Stimulated activated CD8-positive, alpha-beta memory T cell treated with anti-CD3 and anti-CD28 coated beads, Interleukin-7, amount 100 ng/mL, for 1 hour (primary cell): Measurements from ENCODE around the gene WDR5.

Experiments used
- DNase-seq, 2 donors: peaks; one replicate each; pipeline ENCODE4 v3.0.0-alpha.2; 2020; ENCODE audit warnings: low read depth in 2 of 2

WDR5 gene

DNA sequence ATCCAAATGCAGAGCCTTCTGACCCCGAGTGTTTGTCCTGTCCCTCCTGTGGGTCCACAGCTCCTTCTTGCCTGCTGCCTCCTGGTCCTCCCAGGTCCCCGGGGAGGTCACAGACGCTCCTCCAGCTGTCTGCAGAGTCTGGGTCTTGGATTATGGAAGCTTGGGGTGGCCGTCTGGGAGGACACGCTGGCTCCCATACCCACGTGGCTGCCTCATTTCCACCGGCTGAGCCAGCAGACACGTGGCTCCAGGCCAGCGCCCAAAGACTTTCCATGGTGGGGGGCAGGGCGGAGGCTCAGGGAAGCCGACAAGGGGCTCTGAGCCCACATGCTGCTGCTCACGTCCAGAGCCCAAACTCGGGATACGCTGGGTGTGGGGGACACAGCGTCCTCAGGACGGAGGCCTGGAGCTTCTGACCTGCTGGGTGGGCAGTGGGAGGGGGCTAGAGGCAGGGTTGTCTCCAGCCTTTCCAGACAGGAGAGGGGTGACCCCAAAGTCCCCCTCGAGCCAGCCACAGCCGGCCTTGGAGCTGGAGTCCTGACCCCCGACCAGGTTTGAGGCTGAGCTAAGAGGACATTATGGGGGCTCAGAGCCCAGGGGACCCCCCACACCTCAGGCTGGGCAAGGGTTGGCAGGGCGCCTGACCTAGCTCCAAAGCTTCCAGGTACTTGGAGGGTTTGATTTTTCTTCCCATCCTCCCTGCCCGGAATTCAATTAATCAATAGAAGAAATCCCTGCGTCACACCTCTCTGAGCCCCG, 52.7 kb downstream of the WDR5 start:
- no peak for DNase-seq

DNA sequence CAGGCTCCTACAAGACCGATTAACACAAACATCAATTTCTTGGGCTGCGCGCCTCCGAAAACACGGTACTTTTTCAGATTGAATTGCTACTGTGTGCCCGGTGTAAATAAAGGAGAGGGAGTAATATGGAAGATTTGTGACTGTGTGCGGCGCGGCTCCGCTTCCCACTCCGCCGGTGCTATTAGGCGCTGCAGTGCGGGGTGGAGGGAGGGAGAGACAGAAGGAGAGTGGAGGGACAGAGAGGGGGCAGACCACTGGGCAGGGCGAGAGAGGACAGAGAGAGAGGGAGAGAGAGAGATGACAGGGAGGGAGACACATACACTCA, 53.2 kb downstream of the WDR5 start:
- no peak for DNase-seq

DNA sequence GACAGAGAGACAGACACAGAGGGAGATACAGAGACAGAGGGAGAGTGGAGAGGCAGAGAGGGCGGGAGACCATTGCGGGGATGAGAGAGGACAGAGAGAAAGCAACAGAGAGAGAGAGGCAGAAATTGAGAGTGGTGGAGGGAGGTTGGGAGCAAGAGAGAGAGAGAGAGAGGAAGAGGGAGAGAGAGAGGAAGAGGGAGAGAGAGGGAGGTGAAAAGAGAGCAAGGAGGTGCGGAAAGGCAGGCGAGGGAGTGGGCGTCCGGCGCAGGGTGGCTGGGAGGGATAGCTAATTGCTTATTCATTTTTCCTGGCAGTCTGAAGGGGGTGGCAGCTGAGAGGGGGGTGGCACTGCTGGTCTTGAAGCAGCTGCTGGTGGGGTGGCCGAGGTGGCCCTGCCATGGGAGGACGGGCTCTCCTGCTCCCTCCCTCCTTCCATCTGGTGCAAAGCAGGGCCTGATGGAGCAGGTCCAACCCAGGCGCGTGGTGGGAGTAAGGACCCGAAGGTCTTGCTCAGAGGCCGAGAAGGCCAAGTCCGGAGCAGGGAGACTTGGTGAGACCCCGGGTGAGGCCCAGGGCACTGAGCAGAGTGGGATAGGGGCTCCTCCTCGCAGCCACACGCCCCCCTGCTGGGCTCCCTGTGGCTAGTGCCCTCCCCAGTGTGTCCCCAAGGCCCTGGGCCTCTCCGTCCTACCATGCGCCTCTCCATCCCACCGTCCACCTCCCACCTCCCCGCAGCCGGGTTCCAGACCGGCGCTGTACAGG, 53.8 kb downstream of the WDR5 start:
- DNase-seq, result no peak

DNA sequence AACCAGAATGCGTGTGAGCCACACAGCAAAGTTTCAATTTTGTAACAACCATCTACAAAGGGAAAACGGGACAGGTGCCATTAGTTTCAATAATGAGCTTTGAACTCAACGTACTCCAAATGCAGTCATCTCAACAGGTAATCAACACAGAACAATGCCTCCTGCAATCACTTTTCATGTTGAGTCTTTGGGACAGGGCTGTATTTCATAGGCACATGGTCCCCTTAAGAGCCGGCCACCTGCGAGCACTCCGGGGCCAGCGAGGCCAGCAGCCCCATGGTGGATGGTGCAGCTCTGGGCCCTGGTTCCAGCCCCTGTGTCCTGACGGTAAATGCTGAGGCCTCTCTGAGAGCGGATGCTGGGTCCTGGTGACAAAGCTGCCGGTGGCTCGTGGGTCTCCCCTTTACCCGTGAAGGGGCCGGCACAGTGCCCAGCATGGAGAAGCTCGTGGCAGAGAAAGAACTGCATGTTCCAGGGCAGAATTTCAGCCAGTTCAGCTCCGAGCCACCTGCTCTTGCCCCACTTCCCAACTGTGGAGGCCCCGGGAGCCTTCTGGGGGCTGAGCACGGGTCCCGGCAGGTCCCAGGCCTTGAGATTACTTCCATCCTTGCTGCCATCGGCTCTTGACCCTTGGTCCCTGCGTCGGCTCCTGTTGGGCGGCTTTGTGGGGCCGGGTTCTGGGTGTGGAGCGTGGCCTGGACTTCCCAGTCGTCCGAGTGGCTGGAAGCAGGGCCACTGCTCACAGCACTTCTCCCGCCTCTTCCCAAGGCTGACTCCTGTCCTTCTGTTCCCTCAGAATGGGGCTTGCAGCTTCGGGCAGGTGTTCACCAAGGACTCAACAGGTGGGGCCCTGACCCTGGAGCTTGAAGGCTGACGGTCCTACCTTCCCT, 54.6 kb downstream of the WDR5 start:
- no peak for DNase-seq

DNA sequence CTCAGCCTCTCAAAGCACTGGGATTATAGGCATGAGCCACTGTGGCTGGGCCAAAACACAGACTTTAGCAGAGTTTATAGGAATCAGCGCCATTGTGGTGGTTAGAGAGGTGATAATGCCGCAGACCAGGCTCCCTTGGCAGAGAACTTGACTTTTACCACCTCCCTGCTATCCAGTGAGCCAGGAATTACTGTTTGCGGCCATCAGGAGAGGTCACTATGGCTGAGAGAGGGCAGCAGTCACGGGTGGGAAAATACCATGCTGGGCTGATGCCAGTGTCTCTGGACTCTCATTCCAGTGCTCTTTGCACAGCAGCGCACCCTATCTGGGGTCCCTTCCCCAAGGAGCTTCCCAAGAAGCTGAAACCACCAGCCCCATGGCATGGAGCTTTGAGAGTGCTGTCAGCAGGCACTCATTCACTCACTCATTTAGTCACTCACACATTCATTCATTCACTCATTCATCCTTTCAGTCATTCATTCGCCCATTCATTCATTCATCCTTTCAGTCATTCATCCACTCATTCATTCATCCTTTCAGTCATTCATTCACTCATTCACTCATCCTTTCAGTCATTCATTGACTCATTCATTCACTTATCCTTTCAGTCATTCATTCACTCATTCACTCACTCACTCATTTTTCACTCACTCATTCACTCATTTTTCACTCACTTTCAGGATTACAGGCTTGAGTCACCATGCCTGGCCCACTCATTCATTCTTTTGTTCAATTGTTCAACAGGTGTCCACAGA, 55.8 kb downstream of the WDR5 start:
- no peak for DNase-seq

DNA sequence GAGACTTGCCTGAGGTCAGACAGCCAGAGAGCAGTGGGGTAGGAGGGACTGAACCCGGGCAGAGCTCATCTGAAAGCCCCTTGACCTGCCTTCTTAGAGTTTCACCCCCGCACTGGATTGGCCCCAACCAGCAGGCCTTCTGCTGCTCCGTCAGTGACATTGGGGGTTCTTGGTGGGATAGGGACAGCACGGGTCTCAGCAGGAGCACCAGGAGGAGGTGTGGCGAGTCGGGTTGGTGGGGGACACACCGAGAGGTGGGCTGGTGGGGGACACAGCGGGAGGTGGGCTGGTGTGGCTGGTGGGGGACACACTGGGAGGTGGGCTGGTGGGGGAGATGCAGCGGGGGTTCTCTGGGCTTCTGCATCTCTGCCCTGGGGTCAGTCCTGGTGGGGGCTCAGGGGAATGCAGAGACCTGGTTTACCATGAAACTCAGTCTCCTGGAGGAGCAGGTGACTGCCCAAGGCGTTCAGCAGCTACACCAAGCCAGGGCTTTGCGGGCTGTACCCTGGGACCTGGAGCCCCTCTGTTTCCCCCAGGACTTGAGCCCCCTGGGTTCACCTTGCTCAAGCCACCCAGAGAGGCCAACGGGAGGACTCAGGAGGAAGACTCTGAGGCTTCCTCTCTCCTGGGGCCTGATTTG, 56.5 kb downstream of the WDR5 start:
- no peak for DNase-seq

DNA sequence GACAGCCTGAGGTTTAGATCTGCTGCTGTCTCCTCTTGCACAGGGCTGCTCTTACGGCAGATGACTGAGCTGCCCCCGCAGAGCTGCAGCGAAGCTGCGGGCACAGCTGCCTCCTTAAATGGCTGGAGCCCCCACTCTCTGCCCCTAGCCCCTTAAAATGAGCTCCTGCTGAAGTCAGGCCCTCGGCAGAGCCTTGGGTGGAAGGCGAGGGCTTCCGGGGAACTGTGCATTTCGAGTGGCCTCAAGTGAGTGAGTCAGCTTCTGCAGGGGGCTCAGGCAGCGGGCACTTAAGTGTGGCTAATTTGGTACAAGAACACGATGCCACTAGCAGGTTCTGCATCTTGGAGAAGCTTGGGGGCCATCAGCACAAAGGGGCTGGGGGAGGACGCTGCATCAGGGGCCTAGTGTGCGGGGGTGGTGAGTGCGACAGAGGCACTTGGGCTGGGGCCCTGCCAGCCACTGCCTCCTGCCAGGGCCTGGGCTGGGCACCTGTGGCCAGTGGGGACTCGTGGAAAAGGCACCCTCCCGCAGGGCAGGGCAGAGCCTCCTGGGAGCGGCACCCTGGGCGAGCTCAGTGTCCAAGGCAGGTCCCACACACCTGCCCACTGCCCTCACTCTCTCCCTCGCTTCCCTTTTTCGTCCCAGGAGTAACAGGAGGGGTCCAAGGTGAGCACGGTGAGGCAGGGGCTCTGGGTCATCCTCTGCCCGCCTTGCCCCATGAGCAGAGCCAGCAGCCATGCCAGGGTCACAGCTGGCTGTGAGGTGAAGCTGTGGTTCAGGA, 57.3 kb downstream of the WDR5 start:
- DNase-seq, result no peak

DNA sequence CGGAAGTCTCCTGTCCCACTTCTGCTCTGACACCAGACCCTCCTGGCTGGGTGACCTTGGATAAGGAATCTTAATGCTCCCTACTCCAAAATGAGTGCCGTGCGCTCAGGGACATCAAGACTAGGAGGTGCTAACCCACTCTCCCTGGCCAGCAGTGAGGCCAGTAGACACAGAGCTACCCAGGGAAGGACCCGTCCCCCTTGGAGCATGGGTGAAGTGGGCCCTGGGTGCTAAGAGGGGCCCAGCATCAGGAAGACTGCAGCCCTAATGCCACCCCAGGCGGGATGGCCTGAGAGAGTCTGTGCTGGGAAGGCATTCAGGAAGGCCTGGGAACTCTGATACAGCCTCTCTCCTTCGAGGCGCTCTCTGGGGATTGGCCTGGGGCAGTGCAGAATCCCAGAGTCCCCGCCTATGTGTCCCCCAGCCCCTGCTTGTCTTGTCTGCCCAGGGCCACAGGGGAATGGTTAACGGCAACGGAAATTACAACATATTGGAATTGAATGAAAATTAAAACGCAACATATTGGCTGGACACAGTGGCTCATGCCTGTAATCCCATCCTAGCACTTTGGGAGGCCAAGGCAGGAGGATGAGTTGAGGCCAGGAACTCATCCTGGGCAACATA, 58.1 kb downstream of the WDR5 start:
- no peak for DNase-seq

DNA sequence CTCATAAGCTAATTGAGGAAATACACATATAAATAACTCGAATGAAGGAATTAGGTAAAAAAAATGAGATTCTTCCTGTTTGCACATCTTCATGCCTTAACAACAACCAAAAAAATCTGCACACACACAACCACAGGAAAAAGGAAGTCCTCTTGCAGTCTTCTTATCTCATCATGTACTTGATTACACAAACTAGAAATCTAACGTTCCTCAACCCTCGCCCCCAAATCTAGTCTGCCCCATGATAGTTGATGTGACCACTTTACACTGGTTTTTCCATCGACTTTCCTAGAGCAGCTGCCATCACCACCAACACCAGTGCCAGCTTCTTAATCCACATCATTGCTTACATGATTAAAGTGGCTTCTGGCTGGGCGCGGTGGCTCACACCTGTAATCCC, 59.7 kb downstream of the WDR5 start:
- no peak for DNase-seq

DNA sequence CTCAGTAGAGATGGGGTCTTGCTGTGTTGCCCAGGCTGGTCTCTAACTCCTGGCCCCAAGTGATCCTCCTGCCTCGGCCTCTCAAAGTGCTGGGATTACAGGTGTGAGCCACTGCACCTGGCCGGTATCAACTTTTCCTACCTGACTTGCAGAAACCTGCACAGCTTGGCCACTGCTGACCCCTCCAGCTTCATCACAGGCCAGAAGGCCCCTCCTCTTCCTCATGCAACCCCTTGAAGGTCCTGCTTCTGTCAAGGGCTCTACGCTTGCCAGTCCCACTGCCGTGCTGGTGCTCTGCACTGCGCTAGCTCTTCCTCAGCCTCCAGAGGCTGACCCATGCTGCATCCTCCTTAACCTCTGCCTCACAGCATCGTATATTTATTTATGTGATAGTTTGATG, 61.0 kb downstream of the WDR5 start:
- DNase-seq, result no peak

DNA sequence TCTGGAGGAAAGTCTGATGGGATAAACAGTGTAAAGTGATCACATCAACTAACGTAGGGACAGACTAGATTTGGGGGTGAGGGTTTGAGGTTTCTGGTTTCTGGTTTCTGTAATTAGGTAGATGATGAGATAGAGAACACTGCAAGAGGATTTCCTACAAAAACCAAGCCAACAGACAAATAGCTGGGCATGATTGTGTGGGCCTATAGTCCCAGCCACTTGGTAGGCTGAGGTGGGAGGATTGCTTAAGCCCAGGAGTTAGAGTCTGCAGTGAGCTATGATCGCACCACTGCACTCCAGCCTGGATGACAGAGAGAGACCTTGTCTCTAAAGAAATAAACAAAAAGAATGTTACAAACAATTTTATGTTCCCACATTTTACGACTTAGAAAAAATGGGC, 62.9 kb downstream of the WDR5 start:
- no peak for DNase-seq

DNA sequence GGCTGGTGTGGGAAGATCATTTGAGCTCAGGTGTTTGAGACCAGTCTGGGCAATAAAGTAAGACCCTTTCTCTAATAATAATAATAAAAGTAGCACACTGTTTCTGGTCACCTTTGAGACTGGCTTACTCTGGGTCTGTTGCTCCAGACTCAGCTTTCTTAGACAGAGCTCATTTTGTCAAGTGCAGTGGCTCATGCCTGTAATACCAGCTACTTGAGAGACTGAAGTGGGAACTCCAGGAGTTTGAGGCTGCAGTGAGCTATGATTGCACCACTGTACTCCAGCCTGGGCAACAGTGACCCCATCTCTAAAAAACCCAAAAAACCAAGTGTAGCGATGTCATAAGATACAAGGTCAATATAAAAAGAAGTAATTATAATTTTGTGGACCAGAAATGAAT, 64.8 kb downstream of the WDR5 start:
- DNase-seq, result no peak

DNA sequence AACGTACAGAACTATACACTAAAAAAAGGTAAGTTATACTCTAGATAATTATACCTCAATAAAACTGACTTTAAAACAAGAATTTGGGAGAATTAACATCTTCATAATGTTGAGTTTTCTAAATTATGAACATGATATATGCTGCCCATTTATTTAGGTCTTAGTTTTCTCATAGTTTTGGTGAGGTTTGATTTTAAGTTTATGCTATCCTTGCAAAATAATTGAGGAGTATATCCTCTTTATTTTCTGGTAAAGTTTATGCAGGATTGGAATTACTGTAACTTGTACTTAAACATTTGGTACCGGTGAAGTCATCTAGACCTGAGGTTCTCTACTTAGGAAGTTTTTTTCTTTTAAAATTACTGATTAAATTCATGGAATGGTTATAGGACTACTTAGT, 67.3 kb downstream of the WDR5 start:
- DNase-seq, result no peak

DNA sequence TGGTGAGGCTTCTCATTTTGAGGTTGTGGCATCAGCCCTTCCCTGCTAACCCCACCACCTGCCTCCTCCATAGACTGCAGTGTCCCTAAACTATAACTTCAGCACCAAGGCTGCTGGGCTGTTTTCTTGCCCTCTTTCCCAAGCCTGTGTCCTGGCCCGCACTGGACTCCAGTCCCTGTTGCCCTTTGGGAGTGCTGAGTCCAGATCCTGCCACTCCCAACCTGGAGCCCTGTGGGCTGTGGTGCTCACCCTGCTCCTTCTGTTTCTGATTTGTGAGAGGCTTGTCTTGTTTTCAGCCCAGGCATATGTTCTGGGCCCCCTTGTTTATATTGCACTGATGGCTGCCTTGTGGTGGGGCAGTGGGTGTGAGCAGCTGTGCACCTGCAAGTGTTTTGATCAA, 68.2 kb downstream of the WDR5 start:
- no peak for DNase-seq

DNA sequence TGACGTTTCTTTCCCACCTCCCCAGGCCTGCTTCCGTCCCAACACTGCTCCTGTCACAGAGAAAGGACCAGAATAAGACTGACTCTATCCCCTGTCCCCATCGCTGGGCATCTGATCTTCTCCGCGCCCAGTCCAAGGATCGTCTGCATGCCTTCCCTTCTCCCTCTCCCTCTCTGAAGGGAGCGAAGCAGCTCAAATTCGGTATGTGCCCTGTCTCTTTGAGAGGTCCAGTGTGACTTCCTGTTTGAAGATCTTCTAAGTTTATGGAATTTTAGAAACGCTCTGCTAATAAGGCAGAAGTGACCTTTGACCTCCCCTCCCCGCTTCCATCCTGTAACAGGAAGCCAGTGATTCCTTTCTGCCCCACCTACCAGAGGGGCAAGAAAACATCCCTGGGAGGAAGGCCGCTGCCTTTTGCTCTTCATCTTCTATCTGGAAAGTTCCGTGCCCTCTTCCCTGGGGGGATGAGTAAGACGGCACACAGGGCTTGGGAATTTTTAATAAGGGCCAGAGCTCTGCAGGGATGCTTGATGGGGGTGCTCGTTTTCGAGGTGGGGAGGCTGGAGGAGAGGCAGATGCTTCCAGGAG, 69.2 kb downstream of the WDR5 start:
- no peak for DNase-seq

DNA sequence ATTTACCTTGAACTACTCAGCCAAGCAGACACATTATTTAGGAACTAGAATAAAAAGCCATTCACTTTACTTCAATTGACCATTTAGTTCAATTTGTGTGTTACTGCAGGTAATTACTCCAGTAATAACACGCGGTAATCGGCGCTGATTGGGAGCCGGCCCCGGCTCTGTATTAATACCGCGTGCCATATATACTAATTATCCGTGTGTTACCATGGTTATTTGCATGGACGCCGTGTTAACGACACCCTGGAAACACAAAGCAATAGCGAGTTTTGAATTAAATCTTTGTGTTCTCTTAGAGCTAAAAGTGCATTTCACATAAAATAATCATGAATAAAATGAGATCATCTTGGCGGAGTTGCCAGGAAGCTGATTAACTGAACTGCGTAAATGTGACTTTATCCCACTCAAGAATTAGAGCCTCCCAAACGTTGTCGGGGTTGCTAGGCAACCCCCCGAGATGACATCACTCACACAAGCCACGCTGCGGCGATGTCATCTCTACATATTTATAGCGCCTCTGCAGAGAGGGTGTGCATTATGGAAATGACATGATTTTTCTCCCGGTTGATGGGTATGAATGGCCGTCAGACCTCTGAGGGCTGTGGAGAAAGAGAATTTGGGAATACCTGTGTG, 69.9 kb downstream of the WDR5 start:
- DNase-seq, result no peak

DNA sequence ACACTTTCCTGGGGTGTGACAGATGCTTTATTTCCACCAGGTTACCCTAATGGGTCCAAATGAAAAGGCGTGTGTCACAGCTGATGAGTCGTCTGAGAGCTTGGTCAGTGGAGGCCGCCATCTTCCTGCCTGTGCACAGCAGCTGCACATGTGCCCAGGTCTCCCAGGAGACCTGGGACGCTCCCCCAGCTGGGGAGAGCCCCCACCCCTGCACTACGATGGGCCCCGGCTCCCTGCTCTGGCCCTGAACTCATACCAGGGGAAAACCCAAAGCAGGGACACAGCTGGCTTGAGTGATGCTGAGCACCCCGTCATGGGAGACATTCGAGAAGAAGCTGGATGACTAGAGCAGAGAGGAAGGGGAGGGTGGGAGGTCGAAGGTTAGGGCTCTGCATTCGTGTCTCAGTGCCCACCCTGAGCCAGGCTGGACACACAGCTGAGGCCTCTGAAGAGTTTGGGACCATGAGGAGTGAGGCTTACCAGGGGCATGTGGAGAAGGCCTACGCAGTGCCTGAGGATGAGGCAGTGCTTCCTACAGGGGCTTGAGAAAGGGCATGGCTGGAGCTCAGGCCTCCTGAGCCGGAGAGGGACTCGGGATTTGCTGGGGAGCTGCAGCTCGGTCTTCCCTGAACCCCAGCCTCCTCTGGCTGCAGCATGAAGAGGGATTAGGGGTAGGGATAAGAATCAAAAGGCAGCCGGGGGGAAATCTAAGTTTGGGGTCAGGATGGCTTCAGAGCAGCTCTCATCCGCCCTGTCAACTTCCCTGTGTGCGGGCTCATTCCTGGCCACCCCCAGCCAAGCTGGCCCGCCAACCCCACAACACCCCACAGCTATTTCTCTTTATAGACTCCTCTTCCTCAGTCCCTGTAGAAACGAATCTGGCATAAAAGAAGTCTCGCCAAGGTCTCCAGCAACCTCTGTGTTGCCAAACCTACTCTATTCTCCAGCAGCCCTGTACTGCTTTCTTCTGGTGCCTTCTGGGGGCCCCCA, 70.7 kb downstream of the WDR5 start:
- no peak for DNase-seq

DNA sequence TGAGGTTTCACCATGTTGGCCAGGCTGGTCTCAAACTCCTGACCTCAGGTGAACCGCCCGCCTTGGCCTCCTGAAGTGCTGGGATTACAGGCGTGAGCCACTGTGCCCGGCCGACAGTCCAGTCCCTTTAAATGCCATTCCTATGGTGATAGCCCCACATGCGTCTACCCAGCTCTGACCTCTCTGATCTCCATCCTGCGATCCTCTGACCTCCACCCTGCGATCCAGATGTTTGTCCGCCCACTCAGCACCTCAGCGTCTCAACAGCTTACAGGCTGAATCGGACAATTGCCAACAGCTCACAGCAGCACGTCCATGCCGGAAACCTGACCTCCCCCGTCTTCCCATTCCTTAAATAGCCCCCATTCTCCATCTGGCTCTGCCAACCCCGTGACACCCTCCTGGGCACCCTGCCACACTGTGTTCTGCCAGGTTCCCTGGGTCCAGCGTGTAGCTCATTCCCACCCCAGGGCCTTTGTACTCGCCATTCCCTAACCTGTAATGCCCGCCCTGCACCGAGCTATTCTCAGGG, 72.5 kb downstream of the WDR5 start:
- DNase-seq, result no peak
